Neutrophil (primary cell): ENCODE results near the gene ALKBH4.

Experiments used
- H3K27ac ChIP-seq: fragments of 200-600 bp; sonication (generic); 2 replicates; pipeline ENCODE4 v1.5.1; 2016; ENCODE audit warnings: mild to moderate bottlenecking, moderate library complexity
- H3K27me3 ChIP-seq: fragments of 200-600 bp; sonication (generic); 2 replicates; pipeline ENCODE4 v1.6.0; 2016; ENCODE audit warnings: mild to moderate bottlenecking
- H3K36me3 ChIP-seq: fragments of 200-600 bp; sonication (generic); 2 replicates; pipeline ENCODE4 v1.5.1; 2017
- H3K4me1 ChIP-seq, 2 experiments: fragments of 200-600 bp in 1 of 2; sonication (generic) in 1 of 2; 1 replicate in 1 of 2; 2 replicates in 1 of 2; pipeline versions ENCODE4 v1.5.1 to v1.6.1; 2013 to 2016; ENCODE audit warnings: low read depth in 1 of 2, low read length in 1 of 2, mild to moderate bottlenecking in 1 of 2, moderate library complexity in 1 of 2; ENCODE audit not compliant: control insufficient read depth in 1 of 2, insufficient read depth in 1 of 2
- H3K4me3 ChIP-seq, 2 experiments: fragments of 200-600 bp in 1 of 2; sonication (generic) in 1 of 2; 1 replicate in 1 of 2; 2 replicates in 1 of 2; pipeline ENCODE4 v1.5.1; 2013 to 2016; ENCODE audit warnings: low read depth in 1 of 2, low read length in 1 of 2, mild to moderate bottlenecking in 1 of 2, moderate library complexity in 1 of 2
- H3K9me3 ChIP-seq: fragments of 200-600 bp; sonication (generic); 2 replicates; pipeline ENCODE4 v1.5.1; 2016
- CTCF ChIP-seq: fragments of 200-600 bp; sonication (generic); IDR thresholded peaks from 2 replicates; pipeline ENCODE4 v1.5.1; 2016; ENCODE audit warnings: antibody characterized with exemption

Gene ALKBH4

GRCh38 chr7:102447311-102447710 is 17.4 kb downstream of the ALKBH4 start:
- Histone ChIP-seq H3K27me3 (no peaks in the 10 kb centered on the region), H3K4me1 (peaks cover 20 to 33% of the 10 kb centered on the region in 2 experiments), H3K4me3 (no peak overlapping the region), H3K36me3 (peaks cover 79% of the 10 kb centered on the region), H3K9me3 (no peaks in the 10 kb centered on the region), H3K27ac (no peak overlapping the region)
- no peak for TF ChIP-seq CTCF

GRCh38 chr7:102446387-102447156 is 18.1 kb downstream of the ALKBH4 start:
- peaks cover 79% of the 10 kb centered on the region for H3K36me3 ChIP-seq
- no peak for TF ChIP-seq CTCF

GRCh38 chr7:102445674-102446071 is 19.0 kb downstream of the ALKBH4 start:
- no peak for TF ChIP-seq CTCF
- peak overlapping the region; percentile 83 for H3K27ac ChIP-seq
- H3K9me3 ChIP-seq, result no peaks in the 10 kb centered on the region
- H3K4me3 ChIP-seq, result no peak overlapping the region
- H3K36me3 ChIP-seq, result peaks cover 83% of the 10 kb centered on the region
- H3K27me3 ChIP-seq, result no peaks in the 10 kb centered on the region
- peaks cover 28 to 42% of the 10 kb centered on the region in 2 experiments for H3K4me1 ChIP-seq

More at GRCh38 chr7:102446387-102447156, 18.1 kb downstream of the ALKBH4 start:
- H3K27ac ChIP-seq, result peak overlapping the region; percentile 18
- no peaks in the 10 kb centered on the region for H3K27me3 ChIP-seq
- H3K4me3 ChIP-seq, result no peak overlapping the region
- H3K4me1 ChIP-seq, result peaks cover 27 to 40% of the 10 kb centered on the region in 2 experiments
- H3K9me3 ChIP-seq, result no peaks in the 10 kb centered on the region

GRCh38 chr7:102444961-102445673 is 19.5 kb downstream of the ALKBH4 start:
- H3K4me3 ChIP-seq, result no peak overlapping the region

More at GRCh38 chr7:102444961-102445673, 19.5 kb downstream of the ALKBH4 start:
- Histone ChIP-seq H3K9me3 (no peaks in the 10 kb centered on the region), H3K27me3 (no peaks in the 10 kb centered on the region), H3K4me1 (peaks cover 28 to 42% of the 10 kb centered on the region in 2 experiments), H3K27ac (peak overlapping the region; percentile 83), H3K36me3 (peaks cover 83% of the 10 kb centered on the region)
- TF ChIP-seq CTCF, result no peak
